ENCODE data around the gene ANAPC2.

- TF ChIP-seq CTCF (conservative IDR thresholded peaks at IDR 0.05 in 1 of 2, IDR thresholded peaks at IDR 0.05 in 1 of 2; ENCODE audit: extremely low read depth in 1 of 2, insufficient read depth in 1 of 2, low read depth in 1 of 2, low read length in 2 of 2), result no peak
- no peak for TF ChIP-seq EZH2 (IDR thresholded peaks at IDR 0.05; ENCODE audit: borderline replicate concordance, low read length)
These were observed 9.9 kb upstream of the ANAPC2 start for GRCh38 chr9:137198051-137198901.

Measured in mammary epithelial cell (primary cell).